Ovary (tissue), 3 donors: ENCODE measurements around the gene MED15.
"Not testable (repeated sequence)": the region's sequence is repeated elsewhere in the genome, so short reads cannot be mapped to it uniquely, and the experiment has no call there.

Experiments
- EP300 ChIP-seq: sonication (generic); formaldehyde crosslinking; IDR thresholded peaks from one replicate; pipeline ENCODE4 v1.6.1; 2017; ENCODE audit warnings: antibody characterized with exemption
- TF ChIP-seq, protein P1 (sequence below), 3 donors: fragments of 450-650 bp in 2 of 3; fragments of 200-600 bp in 1 of 3; IDR thresholded peaks; one replicate each; pipeline versions ENCODE4 v1.5.1 to v1.8.0; 2016 to 2022; ENCODE audit warnings: antibody characterized with exemption in 3 of 3, mild to moderate bottlenecking in 1 of 3
- donor health status: DM: no; HTN: no; CAD: no.

GRCh38 chr22:20538875-20539274 lies 31.5 kb downstream of the MED15 start:
- TF ChIP-seq, protein P1, sequence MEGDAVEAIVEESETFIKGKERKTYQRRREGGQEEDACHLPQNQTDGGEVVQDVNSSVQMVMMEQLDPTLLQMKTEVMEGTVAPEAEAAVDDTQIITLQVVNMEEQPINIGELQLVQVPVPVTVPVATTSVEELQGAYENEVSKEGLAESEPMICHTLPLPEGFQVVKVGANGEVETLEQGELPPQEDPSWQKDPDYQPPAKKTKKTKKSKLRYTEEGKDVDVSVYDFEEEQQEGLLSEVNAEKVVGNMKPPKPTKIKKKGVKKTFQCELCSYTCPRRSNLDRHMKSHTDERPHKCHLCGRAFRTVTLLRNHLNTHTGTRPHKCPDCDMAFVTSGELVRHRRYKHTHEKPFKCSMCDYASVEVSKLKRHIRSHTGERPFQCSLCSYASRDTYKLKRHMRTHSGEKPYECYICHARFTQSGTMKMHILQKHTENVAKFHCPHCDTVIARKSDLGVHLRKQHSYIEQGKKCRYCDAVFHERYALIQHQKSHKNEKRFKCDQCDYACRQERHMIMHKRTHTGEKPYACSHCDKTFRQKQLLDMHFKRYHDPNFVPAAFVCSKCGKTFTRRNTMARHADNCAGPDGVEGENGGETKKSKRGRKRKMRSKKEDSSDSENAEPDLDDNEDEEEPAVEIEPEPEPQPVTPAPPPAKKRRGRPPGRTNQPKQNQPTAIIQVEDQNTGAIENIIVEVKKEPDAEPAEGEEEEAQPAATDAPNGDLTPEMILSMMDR (IDR thresholded peaks at IDR 0.05), result not testable (repeated sequence)
- TF ChIP-seq EP300, result not testable (repeated sequence)
